Vagina (tissue), 2 donors: ENCODE data around the gene LPIN1.
"Not testable (repeated sequence)": the region's sequence is repeated elsewhere in the genome, so short reads cannot be mapped to it uniquely, and the experiment has no call there.

Experiments used
- CTCF ChIP-seq, 3 experiments: fragments of 450-650 bp in 2 of 3; fragments of 200-600 bp in 1 of 3; sonication (generic) in 1 of 3; IDR thresholded peaks; one replicate each; pipeline ENCODE4 v1.5.1; 2017 to 2019; ENCODE audit warnings: antibody characterized with exemption in 3 of 3, mild to moderate bottlenecking in 2 of 3, moderate library complexity in 2 of 3
- POLR2A ChIP-seq, 2 donors: fragments of 450-650 bp; IDR thresholded peaks; one replicate each; pipeline ENCODE4 v1.6.1; 2017; ENCODE audit warnings: antibody characterized with exemption in 2 of 2, mild to moderate bottlenecking in 2 of 2, moderate library complexity in 2 of 2
- POLR2AphosphoS5 ChIP-seq, 2 donors: sonication (generic); formaldehyde crosslinking; IDR thresholded peaks; one replicate each; pipeline ENCODE4 v1.9.0; 2017; ENCODE audit warnings: antibody characterized with exemption in 2 of 2, mild to moderate bottlenecking in 2 of 2, low read depth in 1 of 2; ENCODE audit not compliant: insufficient read depth in 1 of 2

GRCh38 chr2:11847935-11848334, 101.5 kb downstream of the LPIN1 start:
- TF ChIP-seq POLR2A (IDR thresholded peaks at IDR 0.05); CTCF (IDR thresholded peaks at IDR 0.05); POLR2AphosphoS5 (IDR thresholded peaks at IDR 0.05; ENCODE audit: insufficient read depth in 1 of 2, low read depth in 1 of 2): not testable (repeated sequence)
